Activated effector memory CD4-positive, alpha-beta T cell treated with anti-CD3 and anti-CD28 coated beads, Interleukin-2, amount 50 U/mL, for 16 hours (primary cell): Measurements from ENCODE around the gene MRPL33.

Experiments used
- DNase-seq: peaks from one replicate; pipeline ENCODE4 v3.0.0-alpha.2; 2020

MRPL33 gene

DNA sequence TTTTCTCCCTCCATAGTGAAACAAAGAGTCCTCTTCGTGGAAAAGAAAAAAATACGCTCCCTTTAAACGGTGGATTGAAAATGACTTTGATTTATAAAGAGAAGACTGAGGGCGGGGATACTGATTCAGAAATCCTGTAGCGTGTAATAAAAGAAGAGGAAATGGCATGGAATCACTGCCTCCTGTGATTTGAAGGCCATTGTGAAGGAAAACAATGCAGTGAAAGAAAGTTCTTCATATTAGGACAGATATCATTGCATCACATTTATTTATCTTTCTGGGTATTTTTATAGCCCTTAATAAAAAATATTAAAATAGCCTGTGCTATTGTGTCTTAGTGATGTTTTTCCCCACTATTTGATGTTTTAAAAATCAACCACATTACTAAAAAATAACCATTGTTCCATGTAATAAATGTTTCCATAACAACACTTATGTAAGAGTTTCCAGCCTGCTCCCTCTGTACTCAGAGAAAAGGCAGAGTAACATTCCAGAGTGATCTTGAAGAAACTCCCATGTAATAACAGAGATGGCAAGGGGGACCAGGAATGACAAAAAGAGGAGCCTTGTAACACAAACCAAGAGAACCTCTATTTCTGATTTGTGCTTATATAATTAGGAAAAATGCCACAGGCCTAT lies 8.0 kb downstream of the MRPL33 start:
- no peak for DNase-seq

DNA sequence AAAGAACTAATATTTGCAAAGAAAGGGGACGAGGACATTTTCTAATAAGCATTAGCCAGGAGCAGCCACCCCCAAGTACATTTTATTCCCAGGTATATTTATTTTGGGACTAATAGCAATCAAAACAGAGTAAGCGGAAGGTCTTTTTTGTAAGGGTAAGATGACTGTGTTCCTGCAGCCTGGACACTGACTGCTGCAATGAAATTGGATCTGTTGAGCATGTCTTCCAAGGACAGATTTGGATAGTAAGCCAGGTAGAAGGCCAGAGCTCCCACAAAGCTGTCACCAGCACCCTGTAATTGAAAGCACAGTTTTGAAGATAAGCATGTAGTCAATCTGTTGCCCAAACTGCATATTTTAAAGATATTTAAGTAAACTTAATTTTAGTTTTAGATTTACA lies 10.0 kb downstream of the MRPL33 start:
- DNase-seq, result no peak

DNA sequence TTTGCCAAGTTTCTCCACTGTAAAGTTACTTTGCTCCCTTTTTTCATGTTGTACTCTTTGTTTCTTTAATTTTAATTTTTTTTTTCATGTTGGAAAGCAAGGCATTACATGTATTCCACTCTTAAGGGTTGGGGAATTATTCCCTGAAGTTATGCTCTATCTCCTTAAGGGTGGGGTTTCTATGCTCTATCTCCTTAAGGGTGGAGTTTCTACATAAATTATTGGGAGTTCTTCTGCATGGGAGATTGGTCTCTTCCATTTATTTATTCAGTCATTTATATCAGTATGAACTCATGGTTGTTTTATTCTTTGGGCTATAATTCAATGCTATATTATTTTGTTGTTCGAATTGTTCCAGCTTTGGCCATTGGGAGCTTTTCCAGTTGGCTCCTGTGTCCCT lies 11.2 kb downstream of the MRPL33 start:
- no peak for DNase-seq

DNA sequence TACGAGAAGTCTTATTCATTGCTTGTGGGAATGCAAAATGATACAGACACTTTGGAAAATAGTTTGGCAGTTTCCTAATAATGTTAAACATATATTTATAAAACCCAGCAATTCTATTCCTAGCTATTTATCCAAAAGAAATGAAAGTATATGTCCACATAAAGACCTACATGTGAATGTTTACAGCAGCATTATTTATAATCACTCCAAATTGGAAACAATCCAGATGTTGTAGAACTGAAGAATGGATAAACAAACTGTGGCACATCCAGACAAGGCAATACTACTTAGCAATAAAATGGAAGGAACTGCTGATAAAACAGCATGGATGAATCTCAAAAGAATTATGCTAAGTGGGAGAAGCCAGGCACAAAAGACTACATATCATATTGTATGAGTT lies 19.3 kb downstream of the MRPL33 start:
- no peak for DNase-seq

DNA sequence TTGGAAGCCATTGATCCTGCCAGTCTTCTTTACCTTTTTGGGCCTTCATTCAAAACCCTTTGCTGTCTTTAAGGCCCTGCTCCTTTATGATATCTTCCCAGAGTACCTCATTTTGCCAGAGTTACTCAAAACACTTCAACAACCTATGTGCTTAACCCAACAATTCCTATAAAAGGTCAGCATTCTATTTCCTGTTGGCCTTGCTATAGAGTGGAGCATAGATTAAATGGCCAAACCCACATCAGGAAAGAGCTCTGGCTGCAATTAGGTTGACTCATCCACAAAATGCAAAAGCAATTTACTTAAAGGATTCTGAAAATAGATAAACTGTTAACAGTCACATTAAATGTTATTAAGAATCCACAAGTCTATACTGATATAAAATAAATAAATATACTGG lies 21.2 kb downstream of the MRPL33 start:
- DNase-seq, result no peak

DNA sequence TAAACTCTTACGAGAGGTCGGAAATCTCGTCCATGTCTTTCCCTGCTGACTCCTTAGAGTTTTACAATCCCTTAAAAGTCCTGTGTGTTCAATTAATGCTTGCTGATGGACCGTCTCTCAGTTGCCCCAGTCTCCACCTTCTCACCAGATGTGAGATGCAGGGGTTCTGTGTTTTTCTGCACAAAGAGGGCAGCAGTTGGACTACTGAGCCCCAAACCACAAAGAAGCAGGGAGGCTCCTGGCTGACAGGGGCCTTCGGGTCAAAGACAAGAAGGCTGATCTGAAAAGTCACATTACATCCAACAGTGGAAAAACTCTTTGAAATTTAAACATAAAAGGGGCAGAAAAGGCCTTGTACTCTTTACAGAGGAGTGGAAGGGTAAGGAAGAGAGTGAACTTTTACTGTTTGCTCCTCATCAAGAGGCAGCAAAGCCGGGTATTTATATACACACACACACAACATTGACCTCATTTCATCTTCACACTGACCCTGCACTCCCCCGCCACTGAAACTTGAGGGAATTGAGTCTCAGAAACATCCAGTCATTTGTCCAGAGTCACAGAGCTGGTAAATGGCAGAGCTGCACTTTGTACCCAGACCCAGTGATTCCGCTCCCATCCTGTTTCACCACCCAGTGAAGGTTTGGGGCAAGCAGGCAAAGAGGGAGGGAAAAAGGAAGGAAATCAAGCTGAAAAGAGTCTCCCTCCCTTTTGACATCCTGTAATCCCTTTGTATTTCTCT lies 23.7 kb downstream of the MRPL33 start:
- DNase-seq, result no peak

DNA sequence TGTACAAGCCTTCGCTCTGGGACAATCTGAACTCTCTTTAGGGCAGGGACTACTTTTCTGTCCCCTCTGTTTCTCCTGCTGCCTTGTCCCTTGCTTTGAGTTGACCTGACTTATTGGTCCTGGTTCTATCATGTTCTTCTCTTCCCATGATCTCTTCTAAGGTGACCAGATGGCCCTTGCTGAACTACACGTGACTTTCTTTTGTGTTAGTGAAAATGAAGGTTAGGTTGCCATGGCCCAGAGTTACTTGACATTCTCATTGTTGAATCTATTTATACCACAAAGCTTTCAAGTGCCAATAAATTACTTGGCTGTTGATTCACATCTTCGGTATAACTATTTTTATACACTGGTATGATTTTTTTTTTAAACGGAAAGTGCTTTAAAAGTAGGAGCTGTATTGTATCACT lies 24.4 kb downstream of the MRPL33 start:
- DNase-seq, result no peak

DNA sequence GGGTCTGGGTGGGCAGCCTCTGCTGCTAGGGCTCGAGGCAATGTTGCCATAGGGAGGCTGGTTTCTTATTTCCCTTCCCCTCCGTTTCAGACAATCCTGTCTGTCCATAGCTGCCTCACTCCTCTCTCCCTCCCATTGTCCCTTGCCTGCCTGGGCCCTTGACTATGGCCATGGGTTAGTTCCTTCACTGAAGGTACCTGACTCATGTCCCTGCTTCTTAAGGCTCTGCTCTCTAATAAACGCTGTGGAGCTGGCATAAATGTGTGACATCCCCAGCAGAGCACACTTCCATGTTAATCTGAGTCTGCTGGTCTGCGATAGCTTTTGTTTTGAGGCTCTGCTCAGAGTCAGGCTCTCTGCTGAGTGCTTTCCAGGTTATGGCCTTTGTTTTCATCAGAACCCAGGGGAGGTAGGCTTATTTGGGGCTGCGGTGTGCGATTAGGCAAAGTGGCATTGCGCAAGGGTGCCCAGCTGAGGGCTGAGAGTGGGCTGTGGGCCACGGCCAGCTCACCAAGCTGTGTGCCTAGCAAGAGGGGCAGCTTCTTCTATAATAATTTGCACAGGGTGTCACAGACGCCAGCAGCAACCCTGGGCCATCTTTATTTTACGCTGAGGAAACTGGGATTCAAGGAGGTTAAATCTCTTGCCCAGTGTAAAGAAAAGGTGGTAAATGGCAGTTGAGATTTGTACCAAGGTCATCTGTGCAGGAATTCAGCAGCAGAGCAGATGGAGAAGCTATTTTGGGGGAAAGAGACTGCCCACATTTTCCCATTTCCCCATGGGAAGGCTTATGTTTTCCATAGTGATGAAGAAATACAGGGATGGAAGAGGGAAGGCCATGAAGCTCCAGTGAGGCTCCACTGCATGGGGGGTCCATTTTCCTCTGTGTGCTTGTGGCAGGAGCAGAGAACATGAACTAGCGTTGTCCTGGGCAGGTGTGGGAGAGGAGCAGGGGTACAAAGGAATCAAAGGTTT lies 25.6 kb downstream of the MRPL33 start:
- DNase-seq, result no peak

DNA sequence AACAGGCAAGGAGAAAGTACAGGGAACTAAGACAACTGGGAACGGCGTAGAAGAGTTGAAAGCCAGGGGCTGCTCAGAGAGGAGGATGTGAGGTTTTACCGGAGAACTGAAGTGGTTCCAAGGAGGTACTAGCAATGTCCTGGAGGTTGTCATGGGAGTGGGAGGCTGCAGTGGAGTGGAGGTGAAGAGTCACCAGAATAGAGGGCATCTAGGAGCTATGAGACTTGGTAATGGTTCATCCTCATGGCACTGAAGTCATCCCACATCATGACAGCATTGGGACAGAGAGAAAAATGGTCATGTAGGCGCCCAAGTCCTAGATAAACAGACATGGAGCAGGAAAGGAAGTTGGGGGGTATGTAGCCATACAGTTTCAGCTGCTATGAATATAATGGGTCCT lies 26.3 kb downstream of the MRPL33 start:
- no peak for DNase-seq

DNA sequence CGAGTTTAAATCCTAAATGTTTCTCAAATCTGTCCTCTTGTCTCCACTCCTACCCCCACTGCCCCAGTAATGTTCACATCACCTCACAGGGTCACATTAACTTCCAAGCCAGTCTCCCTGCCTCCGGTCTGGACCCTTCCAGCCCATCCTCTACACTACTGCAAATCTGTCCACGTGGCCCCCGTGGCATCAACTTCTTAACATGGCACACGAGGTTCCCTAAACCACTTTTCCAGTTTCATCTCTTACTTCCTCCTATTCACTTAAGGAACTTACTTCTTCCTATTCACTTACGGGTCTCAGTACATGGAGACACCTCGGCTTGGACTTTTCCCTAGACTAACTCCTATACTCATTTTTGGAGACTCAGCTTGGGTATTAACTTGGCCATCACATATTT lies 27.0 kb downstream of the MRPL33 start:
- no peak for DNase-seq

DNA sequence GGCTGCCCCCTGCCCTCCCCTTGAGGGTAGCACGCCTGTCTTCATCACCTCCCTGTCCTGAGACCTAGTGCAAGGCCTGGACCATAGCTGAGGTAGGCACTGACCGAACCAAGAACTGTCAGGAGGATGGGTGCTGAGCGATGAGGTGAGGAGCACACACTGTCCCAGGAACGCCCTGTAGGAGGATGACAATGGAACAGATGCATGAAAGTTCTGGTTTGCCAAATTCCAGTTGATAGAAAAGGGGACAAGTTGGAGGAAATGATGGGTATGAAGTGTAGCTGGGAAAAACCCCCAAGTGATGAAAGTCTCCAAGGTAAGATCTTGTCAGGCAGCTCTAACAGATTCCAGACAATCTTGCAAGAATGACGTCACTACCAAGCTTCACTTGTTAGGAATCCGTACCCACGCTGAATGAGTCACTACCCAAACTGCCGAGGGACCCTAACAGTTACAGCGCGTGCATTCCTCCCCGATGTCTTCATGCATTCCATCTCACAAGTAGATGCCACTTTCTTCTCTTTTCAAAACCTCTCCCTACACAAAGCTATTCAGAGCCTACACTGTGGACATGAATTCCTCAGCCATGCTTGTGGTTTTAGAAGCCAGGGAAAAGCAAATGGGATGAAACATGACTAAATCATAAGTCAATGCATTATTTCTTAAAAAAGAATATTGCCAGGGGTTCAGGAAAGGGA lies 27.6 kb downstream of the MRPL33 start:
- DNase-seq, result no peak

DNA sequence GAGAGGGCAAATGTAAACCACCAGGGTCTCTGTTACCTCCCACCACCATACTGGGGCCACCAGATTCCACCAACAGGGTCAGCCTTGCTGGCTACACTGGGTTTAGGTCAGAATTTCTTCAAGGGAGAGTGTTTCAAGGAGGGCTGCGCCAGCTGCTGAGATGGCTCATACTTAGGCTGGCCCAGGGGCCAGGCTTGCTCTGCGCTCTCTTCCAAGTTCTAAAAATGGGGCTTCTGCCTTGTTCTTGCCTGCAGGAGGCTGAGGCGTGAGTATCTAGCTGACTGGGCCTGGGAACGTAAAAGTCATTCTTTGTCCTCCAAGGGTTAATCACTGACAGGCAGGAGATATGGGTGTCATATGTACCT lies 28.1 kb downstream of the MRPL33 start:
- DNase-seq, result no peak

DNA sequence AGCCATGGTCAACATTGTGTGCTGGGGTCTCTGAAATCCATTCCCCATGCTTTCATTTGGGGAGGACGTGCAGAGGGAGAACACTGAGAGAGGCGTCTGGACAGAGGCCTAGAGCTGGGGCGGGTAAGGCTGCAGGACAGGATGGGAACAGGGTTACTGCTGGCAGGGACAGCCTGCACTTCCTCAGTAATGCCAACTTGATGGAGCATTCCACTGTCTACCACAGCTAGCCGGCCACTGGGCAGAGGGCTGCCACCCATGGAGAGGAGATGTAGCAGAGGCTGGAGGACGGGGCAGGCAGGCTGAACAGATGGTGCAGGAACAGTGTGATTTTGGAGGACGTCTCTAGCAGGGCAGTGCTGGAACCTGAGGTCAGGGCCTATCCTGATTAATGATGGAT lies 29.3 kb downstream of the MRPL33 start:
- DNase-seq, result no peak

DNA sequence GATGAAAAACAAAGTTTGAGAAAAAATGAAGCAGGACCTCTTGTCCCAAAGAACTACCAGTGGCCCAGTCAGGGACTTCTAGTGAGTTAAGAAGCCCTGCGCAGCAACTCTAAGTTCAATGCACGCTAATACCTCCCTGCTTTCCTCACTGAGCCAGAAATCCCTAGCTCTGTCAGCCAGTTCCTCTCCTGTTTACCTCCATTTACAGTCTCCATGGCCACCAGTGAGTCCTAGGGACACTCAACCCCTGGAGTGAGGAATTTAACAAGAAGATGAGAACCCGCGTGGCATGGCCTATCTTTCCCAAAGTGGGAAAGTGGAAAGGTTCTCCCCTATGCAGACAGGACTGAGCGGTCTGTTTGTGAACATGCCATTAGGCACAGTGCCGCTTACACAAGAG lies 31.0 kb downstream of the MRPL33 start:
- DNase-seq, result no peak

DNA sequence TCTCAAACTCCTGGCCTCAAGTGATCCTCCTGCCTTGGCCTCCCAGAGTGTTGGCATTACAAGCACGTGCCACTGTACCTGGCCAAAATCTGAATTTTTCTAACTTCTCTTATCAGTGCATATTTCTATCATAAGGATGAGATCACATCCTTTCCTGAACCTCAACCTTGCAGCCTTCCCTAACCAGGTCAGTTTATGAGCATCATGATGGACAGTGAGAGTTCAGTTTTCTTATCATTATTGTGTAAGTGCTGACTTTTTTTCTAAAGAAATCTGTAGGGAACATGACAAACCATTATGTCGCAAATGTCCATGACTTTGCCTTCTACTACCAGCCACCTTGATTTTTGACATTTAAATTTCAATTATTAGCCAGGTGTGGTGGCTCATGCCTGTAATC lies 31.5 kb downstream of the MRPL33 start:
- DNase-seq, result no peak

DNA sequence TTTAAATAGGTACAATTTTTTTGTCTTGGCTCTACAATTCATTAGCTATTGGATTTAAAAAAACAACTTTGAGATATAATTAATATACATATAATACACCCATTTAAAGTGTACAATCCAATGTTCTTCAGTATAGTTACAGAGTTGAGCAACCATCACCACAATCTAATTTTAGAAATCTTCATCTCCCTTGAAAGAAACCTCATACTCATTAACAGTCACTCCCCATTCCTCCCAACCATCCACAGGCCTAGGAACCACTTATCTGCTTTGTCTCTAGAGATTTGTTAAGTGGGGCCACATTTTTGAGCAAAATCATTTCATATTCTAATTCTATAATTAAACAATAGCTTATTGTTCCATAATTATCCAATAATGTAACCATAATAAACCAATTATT lies 32.6 kb downstream of the MRPL33 start:
- no peak for DNase-seq

DNA sequence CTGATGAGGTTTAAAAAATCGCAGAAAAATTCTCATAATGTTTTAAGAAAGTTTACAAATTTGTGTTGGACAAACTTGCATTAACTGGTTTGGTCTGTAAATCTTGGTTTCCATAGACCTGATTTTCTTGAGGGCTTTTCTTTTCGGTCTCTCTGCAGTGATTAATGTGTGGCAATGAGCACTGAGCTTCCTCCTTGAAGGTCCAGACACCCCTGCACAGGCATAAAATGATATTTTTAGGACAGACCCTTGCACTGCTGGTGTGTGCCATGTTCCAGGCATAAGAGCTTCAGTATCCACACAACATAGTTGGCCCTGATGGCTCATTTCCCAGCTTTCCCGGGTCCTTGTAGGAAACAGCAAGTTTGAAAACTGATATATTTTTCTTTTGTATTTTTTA lies 33.7 kb downstream of the MRPL33 start:
- no peak for DNase-seq

DNA sequence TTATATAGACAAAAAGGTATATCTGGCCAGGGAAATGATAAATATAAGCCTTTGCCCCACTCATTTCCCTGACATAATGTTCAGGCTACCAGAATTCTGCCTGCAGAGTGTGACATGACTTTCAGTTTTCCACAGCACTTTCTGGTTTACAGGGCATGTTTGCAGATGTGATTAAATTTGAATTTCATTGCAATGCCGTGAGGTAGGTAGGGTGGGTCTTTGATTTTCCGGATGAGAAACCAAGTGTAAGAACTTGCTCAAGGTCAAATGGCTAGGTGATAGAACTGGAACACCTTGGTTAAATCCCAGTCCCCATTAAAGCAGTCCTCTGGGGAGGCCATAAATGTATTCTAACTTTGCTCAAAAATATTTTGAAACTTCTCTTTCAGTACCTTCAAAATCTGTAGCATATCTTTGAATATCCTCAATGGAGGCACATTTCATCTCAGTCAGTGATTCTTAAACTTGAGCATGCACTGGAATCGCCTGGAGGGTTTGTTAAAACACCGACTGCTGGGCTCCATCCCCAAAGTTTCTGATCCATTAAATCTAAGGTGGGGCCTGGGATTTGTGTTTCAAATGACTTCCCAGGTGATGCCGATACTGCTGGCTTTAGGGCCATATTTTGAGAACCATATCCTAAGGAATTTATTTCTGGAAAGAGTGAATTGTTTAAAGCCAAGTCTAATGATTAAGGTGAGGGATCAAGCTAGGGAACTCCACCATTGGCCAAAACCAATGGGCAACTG lies 35.0 kb downstream of the MRPL33 start:
- no peak for DNase-seq

DNA sequence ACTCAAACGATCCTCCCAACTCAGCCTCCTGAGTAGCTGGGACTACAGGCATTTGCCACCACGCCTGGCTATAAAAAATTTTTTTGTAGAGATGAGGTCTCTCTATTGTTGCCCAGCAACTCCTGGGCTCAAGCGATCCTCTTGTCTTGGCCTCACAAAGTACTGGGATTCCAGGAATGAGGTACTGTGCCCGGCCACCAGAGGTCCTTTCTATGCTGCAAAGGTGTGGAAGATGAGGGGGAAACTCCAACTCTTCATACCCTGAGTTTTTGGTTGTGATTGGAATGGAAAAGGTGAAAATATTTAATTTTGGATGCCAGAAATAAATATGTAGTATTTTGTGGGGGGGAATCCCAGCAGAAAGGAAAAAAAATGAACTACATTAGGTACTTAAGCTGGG lies 36.0 kb downstream of the MRPL33 start:
- DNase-seq, result no peak

DNA sequence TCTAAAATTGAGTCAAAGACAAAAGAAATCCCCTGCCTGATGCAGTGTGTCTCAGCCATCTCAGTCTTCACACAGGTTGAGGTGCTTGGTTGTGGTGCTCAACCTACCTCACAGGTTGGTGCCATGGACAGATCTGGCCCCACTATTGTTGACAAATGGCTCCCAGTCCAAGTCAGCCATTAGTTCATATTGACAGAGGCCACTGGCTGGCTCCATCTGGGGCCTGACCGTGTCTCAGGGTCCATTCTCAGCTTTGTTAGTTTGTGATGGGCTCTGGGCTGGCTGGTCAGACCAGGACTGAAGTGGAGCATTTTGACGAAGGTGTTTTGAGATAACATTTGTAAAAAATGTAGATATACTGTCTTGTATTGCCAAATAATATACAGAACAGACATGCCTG lies 36.9 kb downstream of the MRPL33 start:
- no peak for DNase-seq

DNA sequence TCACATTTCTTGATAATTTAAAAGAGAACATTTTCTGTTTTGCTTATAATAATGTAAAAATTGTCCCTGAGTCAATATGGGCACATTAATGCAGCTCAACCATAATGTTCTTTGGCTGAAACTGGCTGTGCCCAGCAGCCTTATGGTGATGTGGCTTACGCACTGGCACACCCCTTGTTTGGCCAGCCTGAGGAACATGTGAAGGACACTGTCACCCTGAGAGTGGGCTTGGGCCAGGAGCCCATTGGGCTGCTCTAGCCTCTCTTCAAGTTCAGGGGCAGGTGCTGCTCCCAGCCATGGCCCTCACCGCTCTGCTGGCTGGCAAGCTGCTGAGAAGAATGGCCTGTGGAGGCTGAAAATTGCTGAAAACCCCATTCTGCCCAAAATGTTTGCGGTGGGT lies 37.5 kb downstream of the MRPL33 start:
- no peak for DNase-seq

DNA sequence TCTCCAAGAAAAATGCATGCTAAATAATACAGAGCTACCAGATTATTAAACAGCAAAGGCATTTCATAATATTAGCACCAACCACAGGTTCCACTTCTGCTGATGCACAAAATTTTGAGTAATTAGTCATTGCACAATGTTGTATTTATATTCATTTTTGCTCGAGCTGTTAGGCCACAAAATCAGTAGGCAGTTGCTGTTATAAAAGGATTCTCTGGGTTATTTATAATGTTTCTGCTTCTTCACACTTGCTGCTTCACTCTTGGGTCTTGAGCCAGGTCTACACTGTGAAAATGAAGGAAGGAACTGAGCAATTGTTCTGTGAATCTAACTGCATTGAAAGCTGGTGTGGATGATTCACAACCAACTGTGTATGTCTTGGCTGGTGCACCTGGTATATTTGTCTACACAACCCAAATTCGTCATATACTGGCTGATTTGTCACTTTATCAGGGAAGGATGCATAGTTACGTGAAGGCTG lies 38.3 kb downstream of the MRPL33 start:
- DNase-seq, result no peak
